Measurements from ENCODE around the gene GRXCR1.

The GRXCR1 gene

DNA sequence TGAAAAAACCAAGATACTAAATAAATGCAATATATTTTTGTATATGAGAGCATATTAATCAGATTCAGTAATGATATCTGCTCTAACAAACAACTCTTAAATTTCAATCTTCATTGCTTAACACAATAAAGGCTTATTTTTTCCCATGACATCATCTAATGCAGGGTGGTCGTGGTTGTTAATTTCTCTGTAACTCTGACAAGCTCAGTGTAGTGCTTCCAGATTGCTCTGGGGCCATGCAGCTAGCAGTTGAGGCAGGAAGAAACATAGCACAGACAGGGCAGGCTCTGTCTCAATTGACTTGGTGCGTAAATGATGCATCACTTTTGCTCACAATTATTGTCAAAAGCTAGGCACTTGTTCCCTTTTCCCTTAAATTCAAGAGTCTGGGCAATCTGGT, 869 bp upstream of the GRXCR1 start:
- Histone ChIP-seq H3K9ac (no peak overlapping the region), H3K27me3 (no peaks in the 10 kb centered on the region), H4K20me1 (no peaks in the 10 kb centered on the region), H3K27ac (no peak overlapping the region), H3K9me3 (no peaks in the 10 kb centered on the region), H3K4me1 (no peaks in the 10 kb centered on the region), H3K36me3 (no peaks in the 10 kb centered on the region), H3K4me3 (no peak overlapping the region), H3K4me2 (no peak overlapping the region)
- no peak for TF ChIP-seq Cebpa-rat (IDR thresholded peaks at IDR 0.05)

DNA sequence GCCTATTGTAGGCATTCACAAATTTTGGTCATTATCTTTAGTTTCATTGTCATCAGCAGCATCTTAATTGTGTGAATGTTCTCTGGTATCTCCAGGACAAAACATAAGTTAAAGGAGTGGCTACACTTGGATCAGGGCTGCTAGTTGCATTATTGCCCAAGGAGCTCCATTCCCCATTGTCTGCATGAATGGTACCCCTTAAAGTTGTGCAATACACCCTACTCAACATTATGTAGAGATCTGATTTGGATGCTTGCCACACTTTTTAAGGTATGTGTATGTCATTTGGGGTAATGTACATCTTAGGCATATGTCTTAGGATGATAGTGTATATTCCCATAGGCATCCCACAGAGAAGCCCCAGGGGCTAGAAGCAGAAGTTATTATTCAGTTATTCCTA, 2.9 kb downstream of the GRXCR1 start:
- no peaks in the 10 kb centered on the region for H4K20me1 ChIP-seq
- no peak overlapping the region for H3K4me2 ChIP-seq
- TF ChIP-seq Cebpa-rat (IDR thresholded peaks at IDR 0.05) = no peak
- H3K4me3 ChIP-seq = no peak overlapping the region
- no peaks in the 10 kb centered on the region for H3K27me3 ChIP-seq
- no peak overlapping the region for H3K27ac ChIP-seq
- no peak overlapping the region for H3K9ac ChIP-seq
- H3K36me3 ChIP-seq = no peaks in the 10 kb centered on the region
- H3K9me3 ChIP-seq = no peaks in the 10 kb centered on the region
- H3K4me1 ChIP-seq = no peaks in the 10 kb centered on the region

DNA sequence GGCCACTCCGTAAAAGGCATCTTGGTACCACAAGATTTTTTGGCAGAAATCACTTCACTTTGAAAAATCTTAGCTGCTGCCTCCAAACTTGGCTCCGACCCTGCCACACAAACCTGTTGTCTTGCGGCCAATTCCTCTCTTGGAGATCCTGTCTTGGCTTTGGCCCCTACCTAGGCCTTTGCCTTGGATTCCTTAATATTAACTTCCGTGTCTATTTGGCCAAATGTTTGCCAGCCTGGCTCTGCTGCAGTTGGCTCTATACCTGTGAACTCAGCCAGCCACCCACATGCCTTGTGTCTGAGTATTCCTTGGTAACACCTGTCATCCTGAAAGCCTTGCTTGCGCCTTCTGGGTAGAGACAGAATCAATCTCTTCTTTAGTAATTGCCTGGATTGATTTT, 12.5 kb downstream of the GRXCR1 start:
- Histone ChIP-seq H3K9me3 (no peaks in the 10 kb centered on the region), H3K4me1 (no peaks in the 10 kb centered on the region), H3K4me3 (no peak overlapping the region), H3K36me3 (no peaks in the 10 kb centered on the region), H3K27me3 (no peaks in the 10 kb centered on the region), H3K4me2 (no peak overlapping the region), H3K27ac (no peak overlapping the region), H4K20me1 (no peaks in the 10 kb centered on the region), H3K9ac (no peak overlapping the region)
- no peak for TF ChIP-seq Cebpa-rat (IDR thresholded peaks at IDR 0.05)

DNA sequence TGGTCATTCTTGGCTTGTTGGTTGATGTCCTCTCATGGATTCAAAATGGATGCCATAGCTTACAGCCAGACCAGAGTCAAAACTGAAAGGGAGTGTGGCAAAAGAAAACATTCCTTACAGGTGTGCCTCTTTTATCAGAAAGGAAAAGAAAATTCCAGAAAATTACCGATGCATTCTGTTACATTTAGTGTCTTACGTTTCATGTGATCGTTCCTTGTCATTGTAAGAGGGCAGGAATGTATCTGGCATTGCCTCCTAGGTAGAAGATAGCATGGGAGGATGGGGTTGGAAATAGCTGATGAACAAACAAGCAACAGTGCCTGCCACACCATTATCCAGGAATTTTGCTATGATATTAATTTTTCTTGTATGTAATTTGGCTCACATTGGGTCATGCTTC, 13.1 kb downstream of the GRXCR1 start:
- Histone ChIP-seq H3K4me1 (no peaks in the 10 kb centered on the region), H3K36me3 (no peaks in the 10 kb centered on the region), H3K9ac (no peak overlapping the region), H3K27ac (no peak overlapping the region), H3K4me2 (no peak overlapping the region), H3K9me3 (no peaks in the 10 kb centered on the region), H3K27me3 (no peaks in the 10 kb centered on the region), H4K20me1 (no peaks in the 10 kb centered on the region), H3K4me3 (no peak overlapping the region)
- no peak for TF ChIP-seq Cebpa-rat (IDR thresholded peaks at IDR 0.05)

DNA sequence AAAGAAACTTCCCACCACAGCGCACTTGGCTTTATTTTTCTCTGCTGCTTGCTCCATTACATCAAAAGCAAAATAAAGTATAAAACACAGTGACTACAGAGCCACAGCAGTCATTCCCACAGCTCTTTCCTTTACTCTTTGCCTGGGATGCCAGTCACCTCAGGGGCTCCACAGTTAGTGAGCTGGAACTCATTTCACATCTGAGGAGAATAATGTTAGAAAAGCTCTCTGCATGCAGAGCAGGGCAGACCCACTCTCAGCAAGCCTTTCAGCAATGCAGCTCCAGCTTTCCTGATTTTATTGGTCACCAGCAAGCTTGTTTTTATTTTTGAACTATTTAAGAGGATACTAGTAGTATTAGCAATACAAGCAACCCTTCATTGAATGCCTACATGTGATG, 13.8 kb downstream of the GRXCR1 start:
- Histone ChIP-seq H3K4me3 (no peak overlapping the region), H3K36me3 (no peaks in the 10 kb centered on the region), H3K9ac (no peak overlapping the region), H3K4me2 (no peak overlapping the region), H3K9me3 (no peaks in the 10 kb centered on the region), H4K20me1 (no peaks in the 10 kb centered on the region), H3K27me3 (no peaks in the 10 kb centered on the region), H3K4me1 (no peaks in the 10 kb centered on the region), H3K27ac (no peak overlapping the region)
- no peak for TF ChIP-seq Cebpa-rat (IDR thresholded peaks at IDR 0.05)

DNA sequence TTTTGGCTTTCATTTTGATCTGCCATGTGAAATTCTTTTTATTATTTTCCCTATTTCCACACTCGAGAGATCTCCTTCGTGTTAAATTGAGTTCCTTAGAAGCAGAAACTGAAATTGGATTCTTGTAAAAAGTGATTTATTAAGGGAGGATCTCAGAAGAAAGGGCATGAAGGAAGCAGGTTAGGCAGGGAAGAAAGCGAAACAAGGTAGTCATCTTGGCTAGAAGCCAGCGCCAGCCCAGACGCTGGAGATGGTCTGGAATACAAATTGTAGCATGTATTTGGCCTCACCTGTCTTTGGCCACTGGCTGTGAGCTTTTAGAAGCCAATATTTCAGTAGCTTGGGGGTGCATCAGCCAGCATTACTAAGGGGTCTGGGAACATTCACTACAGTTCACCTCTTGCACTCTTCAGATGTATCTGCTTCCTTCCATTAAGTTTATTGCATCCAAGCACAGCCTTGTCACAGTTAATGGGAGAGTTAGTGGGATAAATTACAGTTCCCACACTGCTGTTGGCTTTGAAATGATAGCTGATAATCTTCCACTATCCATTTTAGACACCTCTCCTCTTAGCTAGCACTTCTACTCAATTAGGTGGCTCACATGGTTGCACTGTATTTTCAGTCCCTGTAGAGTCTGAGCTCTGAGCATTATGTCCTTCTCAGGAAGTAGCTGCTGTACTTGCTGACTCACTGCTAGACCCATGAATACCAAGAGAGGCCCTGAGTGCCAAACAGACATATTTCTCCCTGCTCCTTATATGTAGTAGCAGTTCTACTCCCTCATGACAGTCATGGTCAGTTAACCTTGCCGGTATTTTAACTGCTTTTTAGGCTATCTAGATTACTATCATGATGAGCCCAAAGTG, 14.6 kb downstream of the GRXCR1 start:
- no peaks in the 10 kb centered on the region for H3K4me1 ChIP-seq
- H3K27ac ChIP-seq = no peak overlapping the region
- H4K20me1 ChIP-seq = no peaks in the 10 kb centered on the region
- H3K27me3 ChIP-seq = no peaks in the 10 kb centered on the region
- TF ChIP-seq Cebpa-rat (IDR thresholded peaks at IDR 0.05) = no peak
- H3K36me3 ChIP-seq = no peaks in the 10 kb centered on the region
- no peak overlapping the region for H3K4me3 ChIP-seq
- no peak overlapping the region for H3K4me2 ChIP-seq
- no peak overlapping the region for H3K9ac ChIP-seq
- H3K9me3 ChIP-seq = no peaks in the 10 kb centered on the region

DNA sequence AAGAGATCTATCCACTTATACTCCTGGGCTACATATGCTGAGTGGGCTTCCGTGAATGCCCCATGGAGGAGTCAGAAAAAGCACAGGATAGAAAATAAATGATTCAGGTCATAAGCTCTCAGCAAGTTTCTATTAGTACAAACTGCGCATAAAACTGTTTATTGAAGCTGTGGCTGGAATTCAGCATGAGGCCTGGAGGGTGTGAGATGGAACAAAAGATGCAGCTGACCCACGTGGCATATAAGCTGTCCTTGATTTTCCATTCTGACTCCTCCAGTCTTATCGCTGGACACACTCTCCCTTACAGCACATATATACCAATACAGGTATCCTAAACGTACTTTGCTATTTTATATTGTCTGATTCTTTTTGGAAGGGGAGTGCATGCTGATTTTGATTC, 17.9 kb downstream of the GRXCR1 start:
- Histone ChIP-seq H3K4me1 (no peaks in the 10 kb centered on the region), H3K4me2 (no peak overlapping the region), H4K20me1 (no peaks in the 10 kb centered on the region), H3K9me3 (no peaks in the 10 kb centered on the region), H3K9ac (no peak overlapping the region), H3K27ac (no peak overlapping the region), H3K4me3 (no peak overlapping the region), H3K27me3 (no peaks in the 10 kb centered on the region), H3K36me3 (no peaks in the 10 kb centered on the region)
- TF ChIP-seq Cebpa-rat (IDR thresholded peaks at IDR 0.05) = no peak

DNA sequence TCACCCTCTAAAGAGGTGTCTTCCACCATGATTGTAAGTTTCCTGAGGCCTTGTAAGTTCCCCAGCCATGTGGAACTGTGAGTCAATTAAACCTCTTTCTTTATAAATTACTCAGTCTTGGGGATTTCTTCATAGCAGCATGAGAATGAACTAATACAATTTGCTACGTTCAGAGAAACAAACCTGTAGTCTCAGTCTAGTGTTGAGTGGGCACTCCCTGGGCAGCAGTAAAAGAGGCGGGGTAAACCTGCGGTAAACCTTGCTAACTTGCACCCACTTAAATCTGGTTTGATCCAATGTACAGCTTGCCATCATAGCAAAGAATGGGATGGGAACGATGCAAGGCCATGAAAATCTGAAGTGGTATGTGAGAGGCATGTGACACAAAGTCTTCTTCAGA, 22.4 kb downstream of the GRXCR1 start:
- Histone ChIP-seq H3K4me1 (no peaks in the 10 kb centered on the region), H4K20me1 (no peaks in the 10 kb centered on the region), H3K4me2 (no peak overlapping the region), H3K4me3 (no peak overlapping the region), H3K9me3 (no peaks in the 10 kb centered on the region), H3K27me3 (no peaks in the 10 kb centered on the region), H3K9ac (no peak overlapping the region), H3K27ac (no peak overlapping the region), H3K36me3 (no peaks in the 10 kb centered on the region)
- no peak for TF ChIP-seq Cebpa-rat (IDR thresholded peaks at IDR 0.05)

DNA sequence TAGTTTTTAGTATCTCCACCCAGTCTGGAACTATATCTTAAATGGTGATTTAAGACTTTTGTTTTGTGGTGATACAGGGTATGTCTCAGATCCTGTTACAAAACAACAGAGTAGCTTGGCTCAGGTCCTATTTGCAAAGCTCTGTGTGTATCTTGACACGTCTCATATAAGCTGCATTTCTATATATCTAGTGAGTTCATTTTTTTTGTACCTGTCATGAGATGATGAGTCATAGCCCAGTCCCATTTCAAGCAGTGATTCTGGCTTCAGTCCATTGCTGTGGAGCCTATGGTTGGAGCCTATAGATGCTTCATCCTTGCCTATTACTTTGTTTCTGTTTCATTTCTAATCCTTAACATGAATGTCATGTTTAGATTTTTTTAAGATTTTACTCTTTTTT, 23.0 kb downstream of the GRXCR1 start:
- TF ChIP-seq Cebpa-rat (IDR thresholded peaks at IDR 0.05) = no peak
- H3K27me3 ChIP-seq = no peaks in the 10 kb centered on the region
- H3K4me2 ChIP-seq = no peak overlapping the region
- no peak overlapping the region for H3K9ac ChIP-seq
- no peaks in the 10 kb centered on the region for H3K9me3 ChIP-seq
- H3K27ac ChIP-seq = no peak overlapping the region
- no peaks in the 10 kb centered on the region for H3K4me1 ChIP-seq
- H3K4me3 ChIP-seq = no peak overlapping the region
- no peaks in the 10 kb centered on the region for H4K20me1 ChIP-seq
- H3K36me3 ChIP-seq = no peaks in the 10 kb centered on the region

DNA sequence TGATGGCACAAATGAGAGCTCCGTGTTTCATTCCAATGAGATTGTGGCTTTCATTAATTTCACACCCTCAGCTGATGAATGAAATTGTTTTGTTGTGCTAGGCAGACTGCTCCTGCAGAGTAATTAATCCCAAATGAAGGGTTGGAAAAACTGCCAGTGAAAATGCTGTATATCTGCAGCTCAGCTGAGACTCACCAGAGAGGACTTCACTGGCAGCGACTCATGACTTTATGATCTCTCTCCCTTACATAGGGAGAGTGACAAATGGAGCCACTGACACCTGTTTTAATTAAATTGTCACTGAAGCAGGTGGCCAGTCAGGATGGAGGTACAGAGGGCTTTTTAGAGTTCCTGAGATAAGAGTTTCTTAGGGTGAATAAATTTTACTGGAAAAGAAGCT, 24.8 kb downstream of the GRXCR1 start:
- H3K4me1 ChIP-seq = no peaks in the 10 kb centered on the region
- no peak overlapping the region for H3K4me3 ChIP-seq
- H3K9ac ChIP-seq = no peak overlapping the region
- H3K27ac ChIP-seq = no peak overlapping the region
- no peaks in the 10 kb centered on the region for H3K9me3 ChIP-seq
- H3K4me2 ChIP-seq = no peak overlapping the region
- no peaks in the 10 kb centered on the region for H3K27me3 ChIP-seq
- TF ChIP-seq Cebpa-rat (IDR thresholded peaks at IDR 0.05) = no peak
- H3K36me3 ChIP-seq = no peaks in the 10 kb centered on the region
- no peaks in the 10 kb centered on the region for H4K20me1 ChIP-seq

DNA sequence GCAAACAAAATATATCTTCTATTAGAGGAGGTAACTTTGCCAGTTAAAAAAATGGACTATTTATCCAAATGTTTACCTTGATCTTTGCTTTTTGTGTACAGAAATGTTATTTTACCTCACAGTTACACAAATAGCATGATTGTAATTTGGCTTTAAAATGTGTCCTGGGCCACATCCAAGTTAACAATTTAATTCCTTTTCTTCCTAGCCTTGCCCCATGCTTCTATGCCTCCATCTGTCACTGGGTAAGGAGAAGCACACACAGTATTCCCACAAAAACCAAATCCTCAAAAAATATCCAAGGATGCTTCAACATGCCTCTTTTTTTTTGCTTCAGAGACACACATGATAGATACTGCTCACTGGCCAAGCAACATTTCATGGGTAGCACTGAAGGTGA, 30.9 kb downstream of the GRXCR1 start:
- H3K27ac ChIP-seq = no peak overlapping the region
- H3K9ac ChIP-seq = no peak overlapping the region
- H4K20me1 ChIP-seq = no peaks in the 10 kb centered on the region
- no peak overlapping the region for H3K4me2 ChIP-seq
- no peak for TF ChIP-seq Cebpa-rat (IDR thresholded peaks at IDR 0.05)
- no peaks in the 10 kb centered on the region for H3K36me3 ChIP-seq
- no peaks in the 10 kb centered on the region for H3K27me3 ChIP-seq
- no peaks in the 10 kb centered on the region for H3K4me1 ChIP-seq
- no peak overlapping the region for H3K4me3 ChIP-seq
- H3K9me3 ChIP-seq = no peaks in the 10 kb centered on the region
